Measurements from ENCODE around the gene DPM3. TPM values are rescaled to one million over a fixed set of nuclear protein-coding genes. Genes with fewer than 3 reads are reported as not detected.
"Not testable (repeated sequence)": the region's sequence is repeated elsewhere in the genome, so short reads cannot be mapped to it uniquely, and the experiment has no call there.

DPM3 gene
- polyA plus RNA-seq, 10 donors: 11.9 to 28.7 (median 18.8) TPM

DNA sequence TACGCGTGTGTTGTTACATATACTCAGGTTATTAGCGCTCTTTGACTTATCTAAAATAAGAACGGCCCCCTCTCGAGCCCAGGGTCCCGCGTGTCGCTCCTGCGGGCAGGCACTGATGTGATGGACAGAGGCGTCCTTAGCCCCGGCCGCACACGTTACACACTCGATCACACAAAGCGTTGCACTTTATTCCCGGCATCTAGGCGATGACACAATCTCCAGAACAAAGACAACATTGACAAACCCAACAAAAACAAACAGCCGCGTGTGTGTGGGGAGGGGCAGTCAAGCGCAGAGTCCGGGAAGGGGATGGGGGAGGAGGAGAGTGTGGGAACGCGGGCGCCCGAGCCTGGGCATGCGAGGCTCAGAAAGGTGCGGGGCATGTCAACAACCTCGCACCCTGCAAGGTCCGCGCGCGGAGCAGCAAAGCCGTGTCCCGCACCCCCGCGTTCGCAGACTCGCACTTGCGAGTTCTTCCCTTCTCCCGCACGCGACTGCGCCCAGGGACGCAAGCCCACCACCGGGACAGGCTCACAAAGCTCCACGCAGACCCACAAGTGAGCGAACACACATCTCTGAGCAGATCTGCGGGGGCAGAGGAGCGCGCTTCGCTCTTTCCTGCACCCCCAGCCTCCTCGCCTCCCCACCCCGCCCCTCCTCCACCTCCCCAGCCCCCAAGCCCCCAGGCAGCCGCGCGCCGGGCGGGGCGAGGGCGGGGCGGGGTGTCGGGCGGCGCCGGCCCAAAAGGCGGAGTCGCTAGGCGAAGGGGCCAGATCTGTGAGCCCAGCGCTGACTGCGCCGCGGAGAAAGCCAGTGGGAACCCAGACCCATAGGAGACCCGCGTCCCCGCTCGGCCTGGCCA, 13.0 kb downstream of the DPM3 start, which contains the start of gene EFNA1:
Gene EFNA1, plus strand, starts transcription at position 772 of the 862 bp plus-strand sequence. CDS start 102 bp downstream, outside the sequence.
- DNase-seq: peak in 1 of 3 donors; percentile 70

GRCh38 chr1:155126556-155127104, 13.7 kb downstream of the DPM3 start:
- DNase-seq: peak in 1 of 3 donors; percentile 67

- DNase-seq: peak in 2 of 3 donors; percentile 51 to 78
Measured at GRCh38 chr1:155125946-155126555, 14.3 kb downstream of the DPM3 start.

DNA sequence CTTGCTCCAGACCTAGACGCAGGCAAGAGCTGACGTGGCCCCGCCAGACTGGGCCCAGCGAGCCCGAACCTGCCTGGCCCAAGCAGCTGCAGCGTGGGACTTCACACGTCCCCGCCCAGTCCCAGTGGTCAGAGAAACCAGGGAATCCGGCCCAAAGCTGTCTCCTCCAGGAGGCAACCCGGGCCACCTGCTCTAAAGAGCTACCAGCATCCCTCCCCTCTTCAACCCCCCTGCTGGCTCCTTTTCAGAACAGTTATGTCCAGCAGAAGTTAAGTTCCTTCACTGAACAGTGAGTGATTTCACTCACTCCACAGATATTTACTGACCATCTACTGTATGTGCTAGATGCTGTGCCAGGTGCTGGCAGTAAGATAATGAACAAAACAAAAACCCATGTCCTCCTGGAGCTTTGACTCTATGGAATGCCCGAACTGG, 14.8 kb downstream of the DPM3 start:
- DNase-seq: peak in 1 of 3 donors; percentile 13

DNA sequence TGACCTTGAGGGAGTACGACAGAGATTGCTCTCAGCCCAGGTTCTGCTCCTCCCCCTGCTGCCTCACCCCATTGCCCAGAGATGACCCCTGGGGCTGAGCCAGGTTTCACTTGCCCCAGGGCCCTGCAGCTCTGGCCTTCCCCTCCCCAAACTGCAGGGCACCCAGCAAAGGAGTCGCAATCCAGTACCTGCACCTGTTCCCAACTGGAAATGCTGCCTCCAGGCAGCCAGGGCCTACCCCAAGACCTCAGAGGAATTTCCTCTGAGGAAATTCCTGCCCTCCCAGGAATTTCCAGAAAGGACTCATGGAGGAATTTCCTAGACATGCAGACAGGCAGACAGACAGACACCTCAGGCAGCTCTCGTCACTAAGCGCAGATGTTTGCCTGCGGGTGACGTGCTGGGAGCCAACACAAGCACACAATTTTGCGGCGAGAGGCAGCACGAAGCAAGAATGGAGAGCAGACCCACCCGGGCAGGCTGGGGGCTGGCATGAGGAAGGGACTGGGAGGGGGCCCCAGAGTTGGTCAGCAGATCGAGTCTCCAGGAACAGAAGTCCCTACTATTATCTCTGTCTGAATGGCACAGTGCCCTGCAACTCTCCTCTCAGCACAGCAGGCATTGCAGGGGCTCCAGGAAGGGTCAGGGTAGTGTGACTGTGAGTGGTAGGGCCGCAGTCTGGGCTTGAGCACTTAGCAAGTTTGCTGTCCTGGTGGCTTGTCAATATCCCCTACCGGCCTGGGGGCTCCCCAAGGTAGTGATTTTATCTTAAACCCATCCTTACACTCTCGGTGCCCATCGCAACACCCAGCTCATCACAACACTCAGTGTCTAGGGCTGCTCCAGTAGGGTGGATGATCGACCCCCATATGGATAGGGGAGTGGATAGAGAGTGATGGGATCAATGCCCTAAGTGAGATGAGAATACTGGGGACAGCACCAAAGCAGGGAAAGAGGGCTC, 15.5 kb downstream of the DPM3 start:
- DNase-seq: no peak

DNA sequence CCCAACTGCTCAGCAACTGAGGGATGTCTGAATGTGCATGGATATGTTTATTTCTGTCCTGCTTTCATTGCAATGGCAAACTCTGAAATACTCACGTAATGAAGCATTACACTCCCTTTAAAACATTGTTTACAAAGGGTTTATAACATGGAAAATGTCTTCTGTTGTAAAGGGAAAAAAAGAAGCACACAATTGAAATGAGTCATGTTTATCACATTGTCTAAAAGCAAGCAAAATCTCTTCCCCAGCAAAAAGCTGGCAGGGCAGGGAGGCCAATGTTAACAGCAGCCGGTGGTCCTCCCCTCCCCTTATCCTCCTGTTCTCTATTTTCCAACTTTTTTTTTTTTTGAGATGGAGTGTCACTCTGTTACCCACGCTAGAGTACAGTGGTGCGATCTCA, 16.5 kb downstream of the DPM3 start:
- no peak for DNase-seq

DNA sequence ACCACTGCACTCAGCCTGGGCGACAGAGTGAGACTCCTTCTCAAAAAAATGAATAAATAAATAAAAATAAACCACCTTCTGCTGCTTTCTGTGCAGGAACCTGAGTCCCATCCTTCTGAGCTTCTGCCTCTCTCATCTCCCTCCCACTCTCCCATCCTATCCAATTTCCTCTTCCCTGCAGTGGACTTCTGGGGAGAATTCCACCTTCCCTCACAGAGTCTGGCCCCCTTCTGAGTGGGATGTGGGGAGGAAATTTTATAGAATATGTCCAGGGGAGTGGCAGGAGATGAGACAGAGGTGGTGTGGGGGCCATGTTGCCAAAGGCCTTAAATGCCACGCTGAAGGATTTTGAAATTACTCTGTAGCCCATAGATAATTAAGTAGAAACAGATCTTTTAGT, 18.0 kb downstream of the DPM3 start:
- no peak for DNase-seq

DNA sequence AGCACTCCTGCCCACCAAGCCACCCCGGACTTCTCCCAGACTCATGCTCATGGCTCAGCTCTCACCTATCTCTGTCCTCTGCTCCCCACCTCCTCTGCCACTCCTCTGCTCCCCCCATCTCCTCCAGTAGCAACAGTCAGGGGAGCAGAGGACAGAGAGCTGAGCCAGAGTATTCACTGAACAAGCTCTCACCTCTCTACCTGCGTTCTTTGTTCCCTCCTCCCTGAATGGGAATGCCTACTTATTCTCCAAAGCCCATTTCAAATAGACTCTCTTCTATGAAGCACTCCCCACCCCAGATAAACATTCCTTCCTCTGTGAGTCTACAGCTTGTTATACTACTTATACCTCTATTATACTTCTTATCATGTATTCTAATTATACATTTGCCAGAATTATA, 19.1 kb downstream of the DPM3 start:
- no peak for DNase-seq

GRCh38 chr1:155120253-155120652, 20.1 kb downstream of the DPM3 start:
- DNase-seq: no peak

DNA sequence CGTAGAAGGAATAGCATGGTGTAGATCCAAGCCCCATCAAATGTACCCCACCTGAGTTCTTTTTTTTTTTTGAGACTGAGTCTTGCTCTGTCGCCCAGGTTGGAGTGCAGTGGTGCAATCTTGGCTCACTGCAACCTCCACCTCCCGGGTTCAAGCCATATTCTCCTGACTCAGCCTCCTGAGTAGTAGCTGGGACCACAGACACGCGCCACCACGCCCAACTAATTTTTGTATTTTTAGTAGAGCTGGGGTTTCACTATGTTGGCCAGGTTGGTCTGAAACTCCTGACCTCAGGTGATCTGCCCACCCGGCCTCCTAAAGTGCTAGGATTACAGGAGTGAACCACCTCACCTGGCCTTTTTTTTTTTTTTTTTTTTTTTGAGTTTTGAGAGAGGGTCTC, 22.2 kb downstream of the DPM3 start:
- DNase-seq: not testable (repeated sequence)

- DNase-seq: no peak
Measured at GRCh38 chr1:155117610-155118009, 22.7 kb downstream of the DPM3 start.

GRCh38 chr1:155116113-155116764, 24.1 kb downstream of the DPM3 start:
- DNase-seq: no peak

GRCh38 chr1:155113450-155113980, 26.8 kb downstream of the DPM3 start:
- no peak for DNase-seq

- no peak for DNase-seq
Measured at GRCh38 chr1:155110826-155111225, 29.5 kb downstream of the DPM3 start.

GRCh38 chr1:155110381-155110780, 29.9 kb downstream of the DPM3 start:
- DNase-seq: no peak

- no peak for DNase-seq
Measured at GRCh38 chr1:155108296-155108695, 32.0 kb downstream of the DPM3 start.

DNA sequence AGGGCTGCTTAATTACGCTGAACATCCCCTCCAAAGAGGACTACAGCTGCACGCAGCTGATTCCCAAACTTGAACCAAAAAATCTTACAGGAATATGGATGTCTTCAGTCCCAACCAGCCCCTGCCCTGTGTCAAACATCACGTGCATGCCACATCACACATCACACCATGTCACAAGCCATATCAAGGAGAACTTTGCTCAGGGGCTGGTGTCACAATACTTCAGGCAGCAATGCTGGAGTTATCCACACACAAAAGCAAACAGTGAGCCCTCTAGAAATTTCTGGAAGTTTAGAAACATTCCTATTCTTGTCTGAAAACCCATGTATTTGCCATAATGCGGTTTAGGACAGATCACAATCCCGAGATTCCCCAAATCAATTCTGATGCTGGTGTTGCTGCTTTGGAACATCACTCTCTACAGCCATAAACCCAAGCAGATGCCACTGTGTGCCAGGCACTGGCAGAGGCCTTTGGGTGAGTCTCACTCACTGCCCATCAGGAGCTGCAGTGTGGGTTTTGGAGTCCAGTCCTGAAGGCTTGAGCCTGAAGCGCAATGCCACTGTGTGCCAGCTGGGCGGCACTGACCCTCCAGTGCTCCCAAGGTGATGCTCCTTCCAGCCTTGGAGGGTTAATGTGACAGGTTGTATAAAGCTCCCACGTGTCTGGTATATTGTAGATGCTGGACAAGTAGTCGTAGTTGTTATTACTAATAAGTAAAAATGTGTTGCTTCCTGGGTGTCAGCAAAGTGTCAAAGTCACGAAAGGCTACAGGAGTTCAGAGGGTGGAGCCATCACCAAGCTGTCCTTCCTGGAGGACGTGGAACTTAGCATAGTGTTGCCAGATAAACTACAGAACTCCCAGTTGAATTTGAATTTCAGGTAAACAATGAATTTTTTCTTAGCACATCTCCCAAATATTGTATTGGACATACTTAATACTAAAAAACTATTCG, 32.7 kb downstream of the DPM3 start:
- no peak for DNase-seq

DNA sequence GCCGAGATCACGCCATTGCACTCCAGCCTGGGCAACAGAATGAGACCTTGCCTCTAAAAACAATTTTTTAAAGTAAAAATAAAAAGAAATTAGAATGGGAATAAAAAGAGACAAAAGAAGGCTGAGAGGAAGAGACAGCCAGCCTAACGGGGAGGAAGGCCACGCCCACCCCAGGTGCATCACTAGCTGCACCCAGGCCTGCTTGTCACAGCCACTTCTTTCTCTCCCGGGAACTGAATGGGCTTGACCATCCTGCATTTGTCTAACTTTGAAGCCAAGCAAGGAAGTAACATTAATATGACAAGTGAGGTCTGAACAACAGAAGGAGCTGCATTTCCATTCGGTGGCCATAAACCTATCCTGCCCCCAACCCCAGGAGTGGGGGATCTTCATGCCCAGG, 33.5 kb downstream of the DPM3 start:
- DNase-seq: no peak

GRCh38 chr1:155105604-155106011, 34.7 kb downstream of the DPM3 start:
- peak in 1 of 3 donors; percentile 48 for DNase-seq
